Tibial nerve (tissue), 4 donors: Measurements from ENCODE around the gene KCNA3.

Source experiments
- EP300 ChIP-seq, 2 donors: sonication (generic); formaldehyde crosslinking; IDR thresholded peaks; one replicate each; pipeline ENCODE4 v1.6.1; 2017; ENCODE audit warnings: antibody characterized with exemption in 2 of 2, mild to moderate bottlenecking in 1 of 2
- POLR2A ChIP-seq, 2 donors: fragments of 450-650 bp; IDR thresholded peaks; one replicate each; pipeline ENCODE4 v1.6.1; 2017; ENCODE audit warnings: antibody characterized with exemption in 2 of 2, mild to moderate bottlenecking in 2 of 2, moderate library complexity in 2 of 2
- TF ChIP-seq, protein P1 (sequence below), 5 experiments: fragments of 200-600 bp in 3 of 5; fragments of 450-650 bp in 2 of 5; sonication (generic) in 3 of 5; IDR thresholded peaks; one replicate each; pipeline ENCODE4 v1.5.1; 2016 to 2019; ENCODE audit warnings: antibody characterized with exemption in 5 of 5, mild to moderate bottlenecking in 3 of 5, moderate library complexity in 2 of 5

DNA sequence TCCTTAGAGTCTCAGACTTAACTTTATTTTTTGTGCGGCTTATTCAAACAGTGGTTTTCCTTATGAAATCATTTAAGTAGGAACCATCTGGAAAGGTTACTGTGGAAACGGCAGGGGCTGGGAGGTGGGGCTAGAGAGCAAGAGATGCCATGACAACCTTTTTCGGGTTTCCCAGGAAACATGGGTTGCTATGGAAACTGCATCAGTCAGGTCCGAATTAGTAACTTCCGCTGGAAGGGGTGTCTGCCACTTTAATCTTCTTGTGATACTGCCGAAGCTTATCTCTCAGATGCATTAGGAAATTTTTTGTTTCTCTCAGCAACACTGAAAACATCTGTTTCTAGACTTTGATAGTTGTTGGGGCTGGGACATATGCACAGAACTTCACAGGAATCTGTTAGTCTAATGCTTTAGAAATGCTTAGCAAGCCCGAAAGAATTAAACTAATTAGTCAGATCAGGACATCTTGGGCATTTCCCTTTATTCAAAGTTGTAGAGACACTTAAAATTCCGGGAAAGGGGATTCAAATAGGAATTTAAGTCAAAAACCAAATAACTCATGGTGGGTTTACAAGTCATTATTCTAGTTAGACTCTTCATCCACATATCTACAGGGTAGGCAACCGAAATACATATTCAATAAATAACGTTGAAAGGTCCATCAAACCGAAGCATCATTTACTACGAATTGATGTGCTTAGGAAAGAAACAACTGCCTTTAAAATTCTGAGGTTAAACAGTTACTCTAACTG lies 2.6 kb downstream of the KCNA3 start:
- TF ChIP-seq POLR2A (IDR thresholded peaks at IDR 0.05) (no peak), EP300 (IDR thresholded peaks at IDR 0.05) (no peak)
- TF ChIP-seq, protein P1, sequence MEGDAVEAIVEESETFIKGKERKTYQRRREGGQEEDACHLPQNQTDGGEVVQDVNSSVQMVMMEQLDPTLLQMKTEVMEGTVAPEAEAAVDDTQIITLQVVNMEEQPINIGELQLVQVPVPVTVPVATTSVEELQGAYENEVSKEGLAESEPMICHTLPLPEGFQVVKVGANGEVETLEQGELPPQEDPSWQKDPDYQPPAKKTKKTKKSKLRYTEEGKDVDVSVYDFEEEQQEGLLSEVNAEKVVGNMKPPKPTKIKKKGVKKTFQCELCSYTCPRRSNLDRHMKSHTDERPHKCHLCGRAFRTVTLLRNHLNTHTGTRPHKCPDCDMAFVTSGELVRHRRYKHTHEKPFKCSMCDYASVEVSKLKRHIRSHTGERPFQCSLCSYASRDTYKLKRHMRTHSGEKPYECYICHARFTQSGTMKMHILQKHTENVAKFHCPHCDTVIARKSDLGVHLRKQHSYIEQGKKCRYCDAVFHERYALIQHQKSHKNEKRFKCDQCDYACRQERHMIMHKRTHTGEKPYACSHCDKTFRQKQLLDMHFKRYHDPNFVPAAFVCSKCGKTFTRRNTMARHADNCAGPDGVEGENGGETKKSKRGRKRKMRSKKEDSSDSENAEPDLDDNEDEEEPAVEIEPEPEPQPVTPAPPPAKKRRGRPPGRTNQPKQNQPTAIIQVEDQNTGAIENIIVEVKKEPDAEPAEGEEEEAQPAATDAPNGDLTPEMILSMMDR (IDR thresholded peaks at IDR 0.05), result no peak
